Stimulated activated CD4-positive, alpha-beta T cell treated with anti-CD3 and anti-CD28 coated beads, Interleukin-15, amount 100 ng/mL, for 48 hours (primary cell): Measurements from ENCODE around the gene SLC6A13.

Experiments used
- DNase-seq, 2 donors: peaks; one replicate each; pipeline ENCODE4 v3.0.0-alpha.2; 2020; ENCODE audit warnings: low read depth in 2 of 2

SLC6A13 gene

GRCh38 chr12:214003-214741 is 48.5 kb downstream of the SLC6A13 start, which contains the start of gene SLC6A12:
TSS of gene SLC6A12 (minus strand) at chr12:214157. CDS start at chr12:209986, 4,171 bp downstream.
- DNase-seq: no peak

GRCh38 chr12:213527-213932 is 49.1 kb downstream of the SLC6A13 start:
- no peak for DNase-seq

GRCh38 chr12:212715-213526 is 49.7 kb downstream of the SLC6A13 start:
- no peak for DNase-seq

- DNase-seq: no peak
Observed at GRCh38 chr12:212415-212714, 50.3 kb downstream of the SLC6A13 start.

- no peak for DNase-seq
Observed at GRCh38 chr12:211639-212414, 50.8 kb downstream of the SLC6A13 start.

GRCh38 chr12:211142-211465 is 51.5 kb downstream of the SLC6A13 start:
- no peak for DNase-seq

GRCh38 chr12:210277-211141 is 52.1 kb downstream of the SLC6A13 start:
- no peak for DNase-seq

- DNase-seq: no peak
Observed at GRCh38 chr12:209851-210250, 52.8 kb downstream of the SLC6A13 start.

GRCh38 chr12:209246-209645 is 53.4 kb downstream of the SLC6A13 start:
- no peak for DNase-seq

- no peak for DNase-seq
Observed at GRCh38 chr12:208813-209212, 53.8 kb downstream of the SLC6A13 start.

GRCh38 chr12:207804-208203 is 54.8 kb downstream of the SLC6A13 start:
- DNase-seq: no peak

GRCh38 chr12:206746-207440 is 55.7 kb downstream of the SLC6A13 start:
- no peak for DNase-seq

- no peak for DNase-seq
Observed at GRCh38 chr12:205026-205425, 57.6 kb downstream of the SLC6A13 start.

- DNase-seq: no peak
Observed at GRCh38 chr12:204261-204678, 58.4 kb downstream of the SLC6A13 start.

GRCh38 chr12:203462-204260 is 59.0 kb downstream of the SLC6A13 start:
- DNase-seq: no peak

- no peak for DNase-seq
Observed at GRCh38 chr12:203074-203461, 59.6 kb downstream of the SLC6A13 start.

GRCh38 chr12:202081-202731 is 60.4 kb downstream of the SLC6A13 start:
- no peak for DNase-seq

GRCh38 chr12:201361-201760 is 61.3 kb downstream of the SLC6A13 start:
- no peak for DNase-seq

- no peak for DNase-seq
Observed at GRCh38 chr12:198705-199104, 63.9 kb downstream of the SLC6A13 start.
